GM12891 (cell line): ENCODE measurements around the gene GCK.

Source experiments
- PAX5 ChIP-seq: IDR thresholded peaks from 2 replicates; pipeline ENCODE4 v1.6.1; 2011; ENCODE audit warnings: low read length, moderate library complexity, mild to moderate bottlenecking; ENCODE audit not compliant: insufficient read depth, severe bottlenecking
- POLR2A ChIP-seq: IDR thresholded peaks from 2 replicates; pipeline ENCODE4 v1.6.1; 2011; ENCODE audit warnings: low read depth, low read length, control low read depth
- POLR2AphosphoS5 ChIP-seq: IDR thresholded peaks from 2 replicates; pipeline ENCODE4 v1.6.1; 2011; ENCODE audit warnings: low read depth, low read length, control low read depth
- TAF1 ChIP-seq: IDR thresholded peaks from 2 replicates; pipeline ENCODE4 v1.6.1; 2011; ENCODE audit warnings: low read depth, low read length, control low read depth

DNA sequence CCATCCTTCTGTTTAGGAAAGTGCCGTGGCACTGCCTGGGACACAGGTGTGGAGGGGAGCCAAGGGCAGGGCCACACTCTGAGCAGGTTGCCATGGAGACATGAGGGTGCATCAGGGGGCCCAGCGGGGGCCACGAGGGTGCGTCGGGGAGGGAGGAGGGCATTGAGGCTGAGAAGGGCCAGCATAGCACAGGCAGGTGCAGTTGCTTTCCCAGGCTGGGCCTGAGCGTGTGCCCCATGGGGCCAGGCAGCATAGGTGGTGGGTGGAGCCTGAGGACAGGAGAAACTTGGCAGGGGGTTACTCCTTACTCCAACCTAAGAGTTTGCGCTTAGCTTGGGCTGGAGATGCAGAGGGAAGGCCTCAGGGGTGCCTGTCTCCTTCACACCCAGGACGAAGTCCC is 26.8 kb upstream of the GCK start:
- TF ChIP-seq POLR2AphosphoS5: no peak
- TF ChIP-seq PAX5: no peak
- TF ChIP-seq POLR2A: no peak
- TF ChIP-seq TAF1: no peak
